ENCODE results near the gene KASH5. TPM values are rescaled to one million over a fixed set of nuclear protein-coding genes. Genes with fewer than 3 reads are reported as not detected.
"Not testable (repeated sequence)": the region's sequence is repeated elsewhere in the genome, so short reads cannot be mapped to it uniquely, and the experiment has no call there.

Gene KASH5
- total RNA-seq, 2 donors from 2014 or later = not detected

DNA sequence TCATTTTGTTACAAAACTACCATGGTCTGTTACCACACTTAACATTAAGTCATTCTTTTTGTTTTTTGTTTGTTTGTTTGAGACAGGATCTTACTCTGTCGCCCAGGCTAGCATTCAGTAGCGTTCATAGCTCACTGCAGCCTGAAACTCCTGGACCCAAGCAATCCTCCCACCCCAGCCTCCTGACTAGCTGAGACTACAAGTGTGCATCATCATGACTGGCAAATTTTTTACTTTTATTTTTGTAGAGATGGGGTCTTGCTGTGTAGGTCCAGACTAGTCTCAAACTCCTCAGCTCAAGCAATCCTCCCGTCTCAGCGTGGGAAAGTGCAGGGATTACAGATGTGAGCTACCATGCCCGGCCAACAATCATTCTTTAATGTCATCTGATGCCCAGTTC is 68.3 kb downstream of the KASH5 start:
- Histone ChIP-seq H3K27me3 (no peaks in the 10 kb centered on the region), H3K27ac (peak overlapping the region; percentile 18), H3K4me3 (no peak overlapping the region), H3K9ac (ENCODE audit: low read depth in 2 of 2, low read length in 2 of 2) (no peak overlapping the region), H3K9me3 (no peaks in the 10 kb centered on the region), H3K36me3 (no peaks in the 10 kb centered on the region), H3K4me1 (peaks cover 5% of the 10 kb centered on the region)
- TF ChIP-seq, protein P1, sequence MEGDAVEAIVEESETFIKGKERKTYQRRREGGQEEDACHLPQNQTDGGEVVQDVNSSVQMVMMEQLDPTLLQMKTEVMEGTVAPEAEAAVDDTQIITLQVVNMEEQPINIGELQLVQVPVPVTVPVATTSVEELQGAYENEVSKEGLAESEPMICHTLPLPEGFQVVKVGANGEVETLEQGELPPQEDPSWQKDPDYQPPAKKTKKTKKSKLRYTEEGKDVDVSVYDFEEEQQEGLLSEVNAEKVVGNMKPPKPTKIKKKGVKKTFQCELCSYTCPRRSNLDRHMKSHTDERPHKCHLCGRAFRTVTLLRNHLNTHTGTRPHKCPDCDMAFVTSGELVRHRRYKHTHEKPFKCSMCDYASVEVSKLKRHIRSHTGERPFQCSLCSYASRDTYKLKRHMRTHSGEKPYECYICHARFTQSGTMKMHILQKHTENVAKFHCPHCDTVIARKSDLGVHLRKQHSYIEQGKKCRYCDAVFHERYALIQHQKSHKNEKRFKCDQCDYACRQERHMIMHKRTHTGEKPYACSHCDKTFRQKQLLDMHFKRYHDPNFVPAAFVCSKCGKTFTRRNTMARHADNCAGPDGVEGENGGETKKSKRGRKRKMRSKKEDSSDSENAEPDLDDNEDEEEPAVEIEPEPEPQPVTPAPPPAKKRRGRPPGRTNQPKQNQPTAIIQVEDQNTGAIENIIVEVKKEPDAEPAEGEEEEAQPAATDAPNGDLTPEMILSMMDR (IDR thresholded peaks at IDR 0.05) = no peak
- intact Hi-C loops (cut with DNase I) = no loop called here
- no peak for DNase-seq

DNA sequence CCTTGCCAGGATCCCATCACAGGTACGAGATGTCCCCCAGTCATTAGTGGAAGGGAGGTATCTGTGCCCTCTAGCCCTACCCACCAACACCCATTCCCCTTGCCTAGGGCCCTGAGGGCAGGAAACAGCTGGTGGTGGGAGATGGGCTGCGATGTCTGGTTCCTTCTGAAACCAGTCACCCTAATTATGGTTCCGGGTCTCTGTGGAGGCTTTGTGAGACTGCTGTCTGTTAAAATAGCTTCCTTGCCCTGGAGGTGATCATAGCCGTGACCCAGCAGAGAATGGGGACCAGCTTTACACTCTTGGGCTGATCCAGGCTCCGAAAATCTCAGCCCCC is 70.5 kb downstream of the KASH5 start:
- Histone ChIP-seq H3K4me1 (peaks cover 5% of the 10 kb centered on the region), H3K9me3 (no peaks in the 10 kb centered on the region), H3K9ac (ENCODE audit: low read depth in 2 of 2, low read length in 2 of 2) (peak overlapping the region; percentile 14 to 58), H3K27ac (peak overlapping the region; percentile 44), H3K4me3 (no peak overlapping the region), H3K27me3 (no peaks in the 10 kb centered on the region), H3K36me3 (no peaks in the 10 kb centered on the region)
- TF ChIP-seq, protein P1 (IDR thresholded peaks at IDR 0.05) = no peak
- DNase-seq = no peak
- intact Hi-C loops (cut with DNase I) = no loop called here

DNA sequence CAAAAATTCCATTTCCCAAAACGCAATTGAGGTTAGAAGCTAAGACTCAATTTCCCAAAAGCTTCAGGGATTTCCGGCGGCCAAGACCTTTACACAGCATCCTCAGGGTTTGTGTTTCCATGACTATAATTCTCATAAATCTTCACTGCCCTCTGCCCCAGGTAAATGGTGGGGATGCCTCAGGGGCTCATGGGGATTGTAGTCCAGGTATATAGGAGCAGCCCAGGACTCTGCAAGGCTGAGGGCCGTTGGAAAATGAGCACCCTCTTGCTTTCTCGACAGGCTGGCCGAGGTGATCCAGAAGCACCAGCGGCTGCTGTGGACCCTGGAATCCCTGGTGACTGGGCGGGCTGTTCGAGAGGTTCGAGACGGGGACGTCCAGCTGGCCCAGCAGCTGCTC is 71.3 kb downstream of the KASH5 start:
- no peak for DNase-seq
- H3K4me3 ChIP-seq = no peak overlapping the region
- H3K27ac ChIP-seq = no peak overlapping the region
- H3K27me3 ChIP-seq = no peaks in the 10 kb centered on the region
- no peaks in the 10 kb centered on the region for H3K36me3 ChIP-seq
- intact Hi-C loops (cut with DNase I) = no loop called here
- TF ChIP-seq, protein P1 (IDR thresholded peaks at IDR 0.05) = no peak
- no peak overlapping the region for H3K9ac ChIP-seq (ENCODE audit: low read depth in 2 of 2, low read length in 2 of 2)
- no peaks in the 10 kb centered on the region for H3K9me3 ChIP-seq
- peaks cover under 1% of the 10 kb centered on the region for H3K4me1 ChIP-seq

DNA sequence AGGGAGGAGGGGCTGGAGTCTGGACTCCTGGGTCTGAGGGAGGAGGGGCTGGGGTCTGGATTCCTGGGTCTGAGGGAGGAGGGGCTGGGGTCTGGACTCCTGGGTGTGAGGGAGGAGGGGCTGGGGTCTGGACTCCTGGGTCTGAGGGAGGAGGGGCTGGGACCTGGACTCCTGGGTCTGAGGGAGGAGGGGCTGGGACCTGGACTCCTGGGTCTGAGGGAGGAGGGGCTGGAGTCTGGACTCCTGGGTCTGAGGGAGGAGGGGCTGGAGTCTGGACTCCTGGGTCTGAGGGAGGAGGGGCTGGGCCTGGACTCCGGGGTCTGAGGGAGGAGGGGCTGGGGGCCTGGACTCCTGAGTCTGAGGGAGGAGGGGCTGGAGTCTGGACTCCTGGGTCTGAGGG is 73.1 kb downstream of the KASH5 start:
- H3K27ac ChIP-seq; H3K4me1 ChIP-seq; intact Hi-C loops (cut with DNase I); DNase-seq; H3K9me3 ChIP-seq; H3K36me3 ChIP-seq; H3K4me3 ChIP-seq; H3K27me3 ChIP-seq; H3K9ac ChIP-seq (ENCODE audit: low read depth in 2 of 2, low read length in 2 of 2): not testable (repeated sequence)

DNA sequence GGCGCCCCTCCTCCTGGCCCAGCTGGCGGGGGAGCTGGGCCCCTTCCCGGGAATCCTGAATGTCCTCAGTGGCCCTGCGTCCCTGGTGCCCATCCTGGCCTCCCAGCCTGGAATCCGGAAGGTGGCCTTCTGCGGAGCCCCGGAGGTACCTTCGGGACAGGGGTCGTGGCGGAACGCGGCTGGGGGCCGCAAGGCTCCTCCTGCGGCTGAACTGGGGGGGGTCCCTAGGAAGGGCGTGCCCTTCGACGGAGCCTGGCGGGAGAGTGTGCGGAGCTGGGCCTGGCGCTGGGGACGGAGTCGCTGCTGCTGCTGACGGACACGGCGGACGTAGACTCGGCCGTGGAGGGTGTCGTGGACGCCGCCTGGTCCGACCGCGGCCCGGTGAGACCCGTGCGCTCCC is 73.6 kb downstream of the KASH5 start:
- no peak for DNase-seq
- H3K27ac ChIP-seq = no peak overlapping the region
- H3K9ac ChIP-seq (ENCODE audit: low read depth in 2 of 2, low read length in 2 of 2) = no peak overlapping the region
- no peak overlapping the region for H3K4me3 ChIP-seq
- intact Hi-C loops (cut with DNase I) = no loop called here
- TF ChIP-seq, protein P1 (IDR thresholded peaks at IDR 0.05) = no peak
- H3K4me1 ChIP-seq = no peaks in the 10 kb centered on the region
- no peaks in the 10 kb centered on the region for H3K9me3 ChIP-seq
- H3K27me3 ChIP-seq = no peaks in the 10 kb centered on the region
- no peaks in the 10 kb centered on the region for H3K36me3 ChIP-seq

DNA sequence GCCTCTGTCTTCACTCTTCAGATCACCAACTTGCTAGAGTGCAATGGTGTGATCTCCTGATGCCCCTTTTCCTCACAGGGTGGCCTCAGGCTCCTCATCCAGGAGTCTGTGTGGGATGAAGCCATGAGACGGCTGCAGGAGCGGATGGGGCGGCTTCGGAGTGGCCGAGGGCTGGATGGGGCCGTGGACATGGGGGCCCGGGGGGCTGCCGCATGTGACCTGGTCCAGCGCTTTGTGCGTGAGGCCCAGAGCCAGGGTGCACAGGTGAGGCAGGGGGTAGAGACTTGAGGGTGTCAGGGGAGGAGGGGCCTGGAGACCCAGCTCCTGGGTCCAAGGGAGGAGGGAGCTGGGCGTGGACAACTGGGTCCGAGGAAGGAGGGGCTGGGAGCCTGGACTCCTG is 74.4 kb downstream of the KASH5 start:
- H3K4me1 ChIP-seq = no peaks in the 10 kb centered on the region
- intact Hi-C loops (cut with DNase I) = no loop called here
- H3K27ac ChIP-seq = no peak overlapping the region
- no peaks in the 10 kb centered on the region for H3K9me3 ChIP-seq
- DNase-seq = no peak
- H3K36me3 ChIP-seq = no peaks in the 10 kb centered on the region
- no peak overlapping the region for H3K4me3 ChIP-seq
- no peak overlapping the region for H3K9ac ChIP-seq (ENCODE audit: low read depth in 2 of 2, low read length in 2 of 2)
- no peaks in the 10 kb centered on the region for H3K27me3 ChIP-seq
- TF ChIP-seq, protein P1 (IDR thresholded peaks at IDR 0.05) = no peak

Data from colonic mucosa (tissue), 4 donors.